Loucy (cell line): ENCODE data around the gene PROB1.

ENCODE experiments used
- CTCF ChIP-seq: fragments of 200-600 bp; sonication (generic); conservative IDR thresholded peaks from 2 replicates; pipeline ENCODE4 v1.5.1; 2014; ENCODE audit warnings: mild to moderate bottlenecking, antibody characterized with exemption, low read length
- EZH2phosphoT487 ChIP-seq: fragments of 200-600 bp; IDR thresholded peaks from 2 replicates; pipeline ENCODE4 v1.6.1; 2018; ENCODE audit warnings: antibody characterized with exemption, mild to moderate bottlenecking, moderate library complexity, borderline replicate concordance

GRCh38 chr5:139369181-139369580 lies 25.7 kb downstream of the PROB1 start:
- TF ChIP-seq CTCF (no peak), EZH2phosphoT487 (no peak)
